Pancreas (tissue), 10 donors: ENCODE data around the gene ERVK3-1. TPM values are rescaled to one million over a fixed set of nuclear protein-coding genes. Genes with fewer than 3 reads are reported as not detected.

Experiments used
- ATAC-seq, 4 donors: fragments of 200-7000 bp; cut with Tn5 transposase; one replicate each; pipeline versions ENCODE4 v1.8.0 to v1.9.1; 2020; ENCODE audit warnings: mild to moderate bottlenecking in 4 of 4, moderate library complexity in 4 of 4
- DNase-seq, 6 donors: peaks; one replicate each; pipeline ENCODE4 v3.0.0-alpha.2; 2020
- FAIRE-seq: peaks from 2 replicates; lab custom pipeline; 2012; peaks lifted over from hg19 to GRCh38; lab: Jason Lieb, UNC
- H3K27ac ChIP-seq, 4 donors: fragments of 200-600 bp; sonication (generic); 1 replicate in 3 of 4; 2 replicates in 1 of 4; pipeline versions ENCODE4 v1.5.0 to v1.8.0; 2020
- H3K27me3 ChIP-seq, 4 donors: fragments of 200-600 bp; one replicate each; pipeline ENCODE4 v1.8.0; 2021
- H3K36me3 ChIP-seq, 3 donors: fragments of 200-600 bp; sonication (generic) in 1 of 3; one replicate each; pipeline versions ENCODE4 v1.5.0 to v1.8.0; 2020 to 2021
- H3K4me1 ChIP-seq, 3 donors: fragments of 200-600 bp; one replicate each; pipeline ENCODE4 v1.8.0; 2021
- H3K4me3 ChIP-seq, 4 donors: fragments of 200-600 bp; sonication (generic) in 2 of 4; one replicate each; pipeline versions ENCODE4 v1.5.0 to v1.8.0; 2020 to 2021
- H3K9me3 ChIP-seq, 4 donors: fragments of 200-600 bp; one replicate each; pipeline ENCODE4 v1.8.0; 2021
- WGBS, 2 donors: extraction: QIAGEN DNeasy Blood & Tissue Kit; methylation state at CpG; one replicate each; pipeline ENCODE4 v1.1.7; 2013; 5-methylcytosine and 5-hydroxymethylcytosine counted together
- intact Hi-C, 3 donors: fragments of 100-400 bp; cut with DNase I; formaldehyde crosslinking; loops; one replicate each; pipeline versions ENCODE4 v1.11.1 to v1.14.2; 2022
- polyA plus RNA-seq, 2 donors: library from polyadenylated mRNA; stranded (reverse); fragments of 200-250 nt; gene quantifications; one replicate each; pipeline ENCODE4 v1.2.3, GENCODE V29; 2013
- total RNA-seq, 6 donors: library from RNA; stranded (reverse); fragmentation: NEBNext Ultra II Directional in 4 of 6; extraction: Animal tissue kit (Norgen Biotek cat#: 25700) in 4 of 6; gene quantifications; one replicate each; pipeline versions ENCODE4 v1.2.1 to v1.2.4, GENCODE V29; 2021 to 2023
- TF ChIP-seq, protein P1 (sequence below), 4 donors: fragments of 200-600 bp; sonication (generic) in 3 of 4; IDR thresholded peaks; one replicate each; pipeline versions ENCODE4 v1.5.0 to v1.8.0; 2021; ENCODE audit warnings: antibody characterized with exemption in 4 of 4
- donor health status: healthy with polysubstance abuse.
- donor health status: DM: no; HTN: no; CAD: no; lungs with moderate emphysema.
- donor health status: DM: no; HTN: no; CAD: no.
- donor health status: control.
- donor health status: control.
- donor health status: Bipolar disorder and iron deficiency.
- donor health status: DM: yes; HTN: yes; CAD: no.
- donor health status: DM: no; HTN: no; CAD: no.
- donor health status: DM: no; HTN: no; CAD: no.
- donor health status: DM: yes; HTN: yes; CAD: no.

Gene ERVK3-1
- total and polyA plus RNA-seq, 8 donors: 8.6 to 41.6 (median 15.6) TPM

DNA sequence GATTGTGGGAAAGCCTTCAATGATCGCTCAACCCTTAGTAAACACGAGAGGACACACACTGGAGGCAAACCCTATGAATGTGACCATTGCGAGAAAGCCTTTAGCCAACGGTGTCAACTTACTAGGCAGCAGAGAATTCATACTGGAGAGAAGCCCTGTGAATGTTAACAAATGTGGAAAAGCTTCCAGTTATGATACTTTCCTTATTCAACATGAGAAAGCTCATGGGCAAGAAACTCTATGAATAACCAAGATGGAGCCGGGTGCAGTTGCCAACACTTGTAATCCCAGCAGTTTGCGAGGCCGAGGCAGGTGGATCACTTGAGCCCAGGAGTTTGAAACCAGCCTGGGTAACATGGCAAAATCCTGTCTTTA, 42.3 kb upstream of the ERVK3-1 start:
- DNase-seq (no peak), FAIRE-seq (no peak), ATAC-seq (no peak)
- Histone ChIP-seq H3K27me3 (no peaks in the 10 kb centered on the region), H3K36me3 (peaks cover 0 to 18% (median 7%) of the 10 kb centered on the region in 3 donors), H3K4me3 (no peak overlapping the region), H3K9me3 (peaks cover 0 to 51% (median 15%) of the 10 kb centered on the region in 4 donors), H3K27ac (no peak overlapping the region), H3K4me1 (no peaks in the 10 kb centered on the region)
- intact Hi-C loops: loop anchor here (10.0 kb wide), 3 partner anchors 58 to 138 kb away; no protein-coding TSS in a partner anchor
- TF ChIP-seq, protein P1, sequence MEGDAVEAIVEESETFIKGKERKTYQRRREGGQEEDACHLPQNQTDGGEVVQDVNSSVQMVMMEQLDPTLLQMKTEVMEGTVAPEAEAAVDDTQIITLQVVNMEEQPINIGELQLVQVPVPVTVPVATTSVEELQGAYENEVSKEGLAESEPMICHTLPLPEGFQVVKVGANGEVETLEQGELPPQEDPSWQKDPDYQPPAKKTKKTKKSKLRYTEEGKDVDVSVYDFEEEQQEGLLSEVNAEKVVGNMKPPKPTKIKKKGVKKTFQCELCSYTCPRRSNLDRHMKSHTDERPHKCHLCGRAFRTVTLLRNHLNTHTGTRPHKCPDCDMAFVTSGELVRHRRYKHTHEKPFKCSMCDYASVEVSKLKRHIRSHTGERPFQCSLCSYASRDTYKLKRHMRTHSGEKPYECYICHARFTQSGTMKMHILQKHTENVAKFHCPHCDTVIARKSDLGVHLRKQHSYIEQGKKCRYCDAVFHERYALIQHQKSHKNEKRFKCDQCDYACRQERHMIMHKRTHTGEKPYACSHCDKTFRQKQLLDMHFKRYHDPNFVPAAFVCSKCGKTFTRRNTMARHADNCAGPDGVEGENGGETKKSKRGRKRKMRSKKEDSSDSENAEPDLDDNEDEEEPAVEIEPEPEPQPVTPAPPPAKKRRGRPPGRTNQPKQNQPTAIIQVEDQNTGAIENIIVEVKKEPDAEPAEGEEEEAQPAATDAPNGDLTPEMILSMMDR (IDR thresholded peaks at IDR 0.05): no peak
- WGBS, 2 donors: 97 to 99% methylated on average over 7 of the region's 7 CpGs

DNA sequence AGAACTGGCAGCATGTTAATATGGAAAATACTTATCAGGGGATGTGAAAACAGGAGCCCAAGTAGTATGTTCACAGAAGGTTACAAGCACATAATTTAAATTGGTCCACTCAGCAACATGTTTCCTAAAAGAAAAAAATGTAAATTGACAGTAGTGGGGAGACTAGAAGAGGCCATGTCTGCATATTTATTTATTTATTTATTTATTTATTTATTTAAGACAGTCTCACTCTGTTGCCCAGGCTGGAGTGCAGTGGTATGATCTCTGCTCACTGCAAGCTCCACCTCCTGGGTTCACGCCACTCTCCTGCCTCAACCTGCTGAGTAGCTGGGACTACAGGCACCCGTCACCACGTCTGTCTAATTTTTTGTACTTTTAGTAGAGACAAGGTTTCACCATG, 40.1 kb upstream of the ERVK3-1 start:
- Histone ChIP-seq H3K4me1 (no peaks in the 10 kb centered on the region), H3K27me3 (no peaks in the 10 kb centered on the region), H3K4me3 (no peak overlapping the region), H3K9me3 (peaks cover 0 to 39% (median 11%) of the 10 kb centered on the region in 4 donors), H3K27ac (no peak overlapping the region), H3K36me3 (peaks cover 0 to 11% (median 0%) of the 10 kb centered on the region in 3 donors)
- WGBS, 2 donors: 98 to 99% methylated on average over 3 of the region's 3 CpGs
- no peak for ATAC-seq
- intact Hi-C loops: loop anchor here (10.0 kb wide), 3 partner anchors 60 to 140 kb away; no protein-coding TSS in a partner anchor
- TF ChIP-seq, protein P1 (IDR thresholded peaks at IDR 0.05): no peak
- no peak for DNase-seq
- FAIRE-seq: no peak

DNA sequence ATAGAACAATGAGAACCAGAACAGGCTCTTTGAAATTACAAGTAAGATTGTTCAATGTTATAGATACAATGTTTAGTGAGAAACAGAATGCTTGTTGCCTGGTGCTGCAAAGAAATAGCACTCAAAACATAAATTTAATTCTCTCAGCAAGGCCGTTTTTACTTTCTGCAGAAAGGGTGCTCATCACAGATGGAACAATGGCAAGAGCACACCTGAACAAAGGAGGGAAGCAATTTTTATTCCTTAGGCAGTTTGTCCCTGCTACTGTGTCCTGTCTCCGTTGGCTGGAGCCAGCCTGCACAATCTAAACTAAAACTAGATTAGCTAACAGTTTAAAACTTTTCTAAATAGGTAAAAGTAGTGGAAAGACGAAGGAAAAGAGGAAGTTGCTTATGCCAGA, 36.8 kb upstream of the ERVK3-1 start:
- no peak overlapping the region for H3K27ac ChIP-seq
- TF ChIP-seq, protein P1 (IDR thresholded peaks at IDR 0.05): no peak
- no peak for ATAC-seq
- DNase-seq: no peak
- no peaks in the 10 kb centered on the region for H3K4me1 ChIP-seq
- H3K27me3 ChIP-seq: no peaks in the 10 kb centered on the region
- peaks cover 0 to 13% (median 2%) of the 10 kb centered on the region in 4 donors for H3K9me3 ChIP-seq
- intact Hi-C loops: loop anchor here (10.0 kb wide), 3 partner anchors 64 to 144 kb away; no protein-coding TSS in a partner anchor
- H3K4me3 ChIP-seq: no peak overlapping the region
- no peak for FAIRE-seq
- 92 to 94% methylated on average over 3 of the region's 3 CpGs for WGBS, 2 donors
- H3K36me3 ChIP-seq: peaks cover 0 to 4% (median 0%) of the 10 kb centered on the region in 3 donors

DNA sequence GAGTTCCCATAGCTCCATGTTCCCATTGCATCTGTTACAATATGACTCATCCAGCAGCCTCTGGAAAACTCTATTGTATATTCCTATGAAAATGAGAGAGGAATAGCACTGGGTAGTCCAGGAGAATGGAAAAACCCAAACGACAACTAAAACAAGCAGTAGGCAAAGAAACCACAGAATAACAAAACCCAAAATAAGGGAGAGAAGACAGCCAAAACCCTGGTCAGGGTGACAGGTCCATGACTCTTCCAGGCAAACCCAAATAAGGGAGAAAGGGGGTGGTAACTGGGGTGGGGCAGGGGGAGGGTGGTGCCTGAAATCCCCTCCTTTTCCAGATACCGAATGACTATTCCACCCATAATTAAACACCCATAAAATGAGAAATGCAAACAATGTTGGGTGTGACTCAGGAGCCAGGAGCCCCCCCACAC, 30.4 kb upstream of the ERVK3-1 start:
- Histone ChIP-seq H3K4me1 (peaks cover 0 to 5% (median 4%) of the 10 kb centered on the region in 3 donors), H3K4me3 (no peak overlapping the region), H3K27me3 (no peaks in the 10 kb centered on the region), H3K27ac (no peak overlapping the region), H3K36me3 (no peaks in the 10 kb centered on the region), H3K9me3 (no peaks in the 10 kb centered on the region)
- no peak for FAIRE-seq
- TF ChIP-seq, protein P1 (IDR thresholded peaks at IDR 0.05): no peak
- DNase-seq: no peak
- WGBS, 2 donors: 83 to 89% methylated on average over 2 of the region's 2 CpGs
- intact Hi-C loops: no loop called here
- ATAC-seq: no peak

DNA sequence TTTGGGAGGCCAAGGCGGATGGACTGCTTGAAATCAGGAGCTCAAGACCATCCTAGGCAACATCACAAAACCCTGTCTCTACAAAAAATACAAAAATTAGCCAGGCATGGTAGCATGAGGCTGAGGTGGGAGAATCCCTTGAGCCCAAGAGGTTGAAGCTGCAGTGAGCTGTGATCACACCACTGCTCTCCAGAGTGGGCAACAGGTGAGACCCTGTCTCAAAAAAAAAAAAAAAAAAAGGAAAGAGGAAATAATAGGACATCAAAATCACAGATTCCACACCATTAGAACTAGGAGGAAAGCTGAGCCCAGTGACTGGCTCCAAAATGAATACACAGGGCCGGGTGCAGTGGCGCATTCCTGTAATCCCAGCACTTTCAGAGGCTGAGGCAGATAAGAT, 29.6 kb upstream of the ERVK3-1 start:
- Histone ChIP-seq H3K4me3 (no peak overlapping the region), H3K4me1 (peaks cover 0 to 10% (median 6%) of the 10 kb centered on the region in 3 donors), H3K9me3 (no peaks in the 10 kb centered on the region), H3K27ac (no peak overlapping the region), H3K36me3 (no peaks in the 10 kb centered on the region), H3K27me3 (no peaks in the 10 kb centered on the region)
- ATAC-seq: no peak
- intact Hi-C loops: no loop called here
- TF ChIP-seq, protein P1 (IDR thresholded peaks at IDR 0.05): no peak
- WGBS, 2 donors: 98 to 100% methylated on average over 3 of the region's 3 CpGs
- DNase-seq: no peak
- FAIRE-seq: no peak
